T47D (cell line): ENCODE measurements around the gene CHRND.
A peak's percentile ranks its signal among the peaks of the same experiment; 100 is the strongest.

Source experiments
- DNase-seq, 2 experiments: peaks; one replicate each; pipeline versions ENCODE4 v3.0.0 to v3.0.0-alpha.2; 2011 to 2012; ENCODE audit warnings: low read depth in 1 of 2, low spot score in 1 of 2
- JUND ChIP-seq: IDR thresholded peaks from 2 replicates; pipeline ENCODE4 v1.6.1; 2012; ENCODE audit warnings: low read depth
- in situ Hi-C: cut with HindIII; loops from 2 replicates; pipeline ENCODE4 v1.10.0; 2016; ENCODE audit warnings: low sequenced_read_pairs, low pct_unique_long_range_greater_than_20kb

Gene CHRND

GRCh38 chr2:232490221-232491138 lies 35.5 kb upstream of the CHRND start:
- TF ChIP-seq JUND = no peak
- in situ Hi-C loops = no loop called here
- DNase-seq = no peak

DNA sequence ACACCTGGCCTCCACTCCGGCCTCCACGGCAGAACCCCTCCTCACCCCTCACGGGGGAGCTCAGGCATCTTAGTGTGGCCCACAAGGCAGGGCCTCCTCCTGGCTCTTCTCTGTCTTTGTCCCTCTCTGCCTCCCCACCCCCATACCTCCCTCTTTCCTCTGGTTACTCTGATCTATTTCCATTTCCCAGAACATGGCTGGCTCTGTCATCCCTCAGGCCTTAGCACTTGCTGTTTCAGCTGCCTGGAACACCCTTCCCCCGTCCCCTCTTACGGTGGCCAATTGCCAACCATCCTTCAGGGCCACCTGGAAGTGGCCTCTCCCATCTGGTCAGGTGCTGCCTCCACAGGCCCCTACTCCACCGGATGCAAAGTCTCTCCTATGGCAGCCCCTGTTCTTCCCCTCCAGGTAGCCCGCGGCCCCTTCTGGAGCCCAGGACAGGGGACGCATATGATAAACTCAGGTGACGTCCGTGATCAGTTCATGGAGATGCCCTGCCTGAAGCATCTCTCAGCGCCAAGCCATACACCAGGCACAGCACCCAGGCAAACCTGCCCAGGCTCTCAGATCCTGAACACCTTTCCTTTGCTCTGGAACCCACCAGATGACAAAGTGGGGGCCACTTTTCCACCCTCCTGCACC lies 34.7 kb upstream of the CHRND start:
- in situ Hi-C loops = no loop called here
- TF ChIP-seq JUND = no peak
- DNase-seq = no peak

GRCh38 chr2:232492236-232492848 lies 33.6 kb upstream of the CHRND start:
- TF ChIP-seq JUND = no peak
- DNase-seq = no peak
- in situ Hi-C loops = no loop called here

DNA sequence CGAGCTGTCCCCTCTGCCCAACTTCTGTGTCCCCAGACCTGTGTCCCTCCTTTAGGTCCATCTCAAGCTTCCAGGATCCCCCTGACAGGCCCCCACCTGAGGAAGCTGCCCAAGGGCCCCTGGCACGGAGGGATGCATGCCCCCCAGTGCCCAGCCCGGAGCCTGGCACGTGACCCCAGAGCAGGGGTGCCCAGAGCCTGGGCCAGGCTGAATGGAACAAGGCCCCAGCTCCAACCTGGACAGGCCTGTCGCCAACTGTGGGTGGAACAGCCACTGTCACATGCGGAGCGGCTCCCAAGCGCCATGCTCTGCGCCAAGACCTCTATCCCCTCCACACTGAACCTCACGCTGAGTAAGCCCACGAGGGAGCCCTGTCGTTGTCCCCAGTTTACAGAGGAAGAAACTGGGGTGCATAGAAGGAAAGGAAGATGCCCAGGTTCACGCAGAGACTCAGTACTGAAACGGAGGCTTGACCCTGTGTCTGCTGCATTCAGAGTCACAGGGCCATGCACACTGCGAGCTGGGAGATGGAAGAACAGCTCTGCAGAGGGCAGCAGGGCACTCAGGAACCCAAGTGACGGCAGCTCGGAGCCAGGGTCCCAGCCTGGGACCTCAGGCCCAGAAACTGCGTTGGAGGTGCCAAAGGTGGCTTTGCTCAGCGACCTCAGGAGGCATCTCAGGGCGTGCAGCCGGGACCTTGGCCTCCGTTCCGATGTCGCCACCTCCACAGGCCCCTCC lies 32.8 kb upstream of the CHRND start:
- no peak for TF ChIP-seq JUND
- DNase-seq = no peak
- in situ Hi-C loops = no loop called here

- DNase-seq = no peak
- in situ Hi-C loops = no loop called here
Observed at GRCh38 chr2:232493701-232494474, 32.1 kb upstream of the CHRND start.

DNA sequence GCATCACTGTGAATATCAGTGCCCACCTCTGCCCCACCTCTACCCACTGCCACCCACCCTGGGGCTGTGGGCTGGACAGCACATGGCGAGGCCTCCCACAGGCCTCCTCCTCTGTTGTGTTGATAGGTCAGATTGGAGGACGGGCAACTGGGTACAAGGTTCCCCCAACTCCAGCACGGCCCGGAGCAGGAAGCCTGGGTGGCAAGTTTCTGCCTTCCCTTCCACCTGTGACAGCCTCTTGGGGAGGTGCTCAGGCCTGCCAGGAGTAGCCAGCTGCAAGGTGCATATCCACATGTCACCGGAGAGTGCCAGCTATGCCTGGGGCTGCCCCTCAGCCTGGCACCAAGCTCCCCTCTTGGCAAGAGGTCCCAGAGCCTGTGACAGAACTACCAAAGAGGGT lies 31.4 kb upstream of the CHRND start:
- in situ Hi-C loops = no loop called here
- TF ChIP-seq JUND = no peak
- DNase-seq = no peak

More at GRCh38 chr2:232493701-232494474, 32.1 kb upstream of the CHRND start:
- no peak for TF ChIP-seq JUND

DNA sequence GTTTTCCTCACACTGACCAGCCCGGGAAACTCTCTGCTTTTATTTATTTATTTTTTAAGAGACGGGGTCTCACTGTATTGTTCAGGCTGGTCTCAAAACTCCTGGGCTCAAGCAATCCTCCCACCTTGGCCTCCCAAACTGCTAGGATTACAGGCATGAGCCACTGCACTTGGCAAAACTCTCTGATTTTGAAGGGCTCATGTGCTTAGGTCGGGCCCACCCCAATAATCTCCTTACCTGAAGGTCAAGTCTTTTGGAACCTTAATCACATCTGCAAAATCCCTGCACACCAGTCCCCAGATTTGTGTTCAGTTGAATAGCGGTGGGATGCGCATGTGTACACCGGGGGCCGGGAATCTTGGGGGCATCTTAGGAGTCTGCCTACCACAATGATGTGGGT lies 30.7 kb upstream of the CHRND start:
- no peak for TF ChIP-seq JUND
- in situ Hi-C loops = no loop called here
- no peak for DNase-seq

- no peak for TF ChIP-seq JUND
- in situ Hi-C loops = no loop called here
- peak in 1 of 2 experiments; percentile 9 for DNase-seq
Observed at GRCh38 chr2:232496501-232497270, 29.3 kb upstream of the CHRND start.

DNA sequence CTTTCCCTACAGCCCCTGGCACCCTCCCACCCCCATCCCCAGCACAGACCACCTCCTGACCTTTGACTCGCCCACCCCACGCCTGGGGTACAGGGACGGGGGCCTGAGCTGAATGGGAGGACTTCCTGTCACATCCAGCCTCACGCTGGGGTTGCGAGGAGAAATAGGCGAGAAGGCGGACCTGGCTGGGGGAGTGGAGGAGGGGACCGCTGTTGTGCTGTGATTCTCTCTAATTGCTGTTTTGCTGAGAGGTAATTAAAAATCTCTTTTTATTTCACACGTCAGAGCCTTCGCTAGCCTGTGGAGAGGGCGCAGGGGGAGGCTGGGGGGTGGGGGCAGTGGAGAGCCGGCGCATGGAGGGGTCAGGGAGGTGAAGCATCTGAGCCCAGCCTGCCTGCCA lies 28.6 kb upstream of the CHRND start:
- in situ Hi-C loops = no loop called here
- DNase-seq = no peak
- no peak for TF ChIP-seq JUND

DNA sequence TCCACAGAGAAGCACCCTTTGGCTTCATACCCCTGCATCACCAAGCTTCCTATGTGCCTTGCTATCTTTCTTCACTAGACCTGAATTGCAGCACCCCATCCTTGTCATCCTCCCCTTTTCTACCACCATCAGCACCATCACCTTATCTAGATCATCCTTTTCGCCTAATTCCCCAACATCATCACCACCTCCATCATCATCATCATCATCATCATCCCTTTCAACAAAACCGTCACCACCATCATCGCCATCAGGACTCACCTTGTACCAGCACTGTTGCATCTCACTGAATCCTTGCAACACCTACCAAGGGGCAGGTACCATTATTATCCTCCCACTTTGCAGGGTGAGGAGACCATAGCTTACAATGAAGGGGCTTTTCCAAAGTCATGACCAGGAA lies 27.5 kb upstream of the CHRND start:
- in situ Hi-C loops = no loop called here
- TF ChIP-seq JUND = no peak
- DNase-seq = no peak

DNA sequence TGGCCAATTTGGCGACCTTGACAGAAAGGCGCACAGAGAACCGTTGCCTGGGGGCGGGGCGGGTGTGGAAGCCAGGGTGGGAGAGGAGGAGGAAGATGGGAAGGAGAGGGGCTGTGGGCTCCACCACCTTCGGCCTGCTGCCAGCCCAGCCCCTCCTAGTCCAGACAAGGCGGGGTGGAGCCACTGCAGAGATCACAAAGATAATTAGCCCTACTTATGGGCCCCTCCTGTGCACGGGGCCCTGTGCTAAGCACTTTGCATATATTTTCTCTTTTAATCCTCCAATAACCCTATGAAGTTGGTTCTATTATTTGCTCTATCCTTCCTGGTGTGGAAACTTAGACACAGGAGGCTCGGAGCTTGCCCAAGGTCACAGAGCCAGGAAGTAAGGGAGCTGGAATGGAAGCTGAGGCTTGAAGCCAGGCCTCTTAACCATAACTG lies 24.6 kb upstream of the CHRND start:
- no peak for TF ChIP-seq JUND
- no peak for DNase-seq
- in situ Hi-C loops = no loop called here
